Gastroesophageal sphincter (tissue), 3 donors: ENCODE measurements around the gene PDPN.

Experiments used
- POLR2AphosphoS5 ChIP-seq: sonication (generic); formaldehyde crosslinking; IDR thresholded peaks from one replicate; pipeline ENCODE4 v1.6.1; 2017; ENCODE audit warnings: antibody characterized with exemption
- TF ChIP-seq, protein P1 (sequence below), 4 experiments: fragments of 200-600 bp in 2 of 4; fragments of 450-650 bp in 2 of 4; sonication (generic) in 1 of 4; IDR thresholded peaks; one replicate each; pipeline ENCODE4 v1.5.1; 2017 to 2019; ENCODE audit warnings: antibody characterized with exemption in 4 of 4, mild to moderate bottlenecking in 2 of 4, moderate library complexity in 2 of 4

DNA sequence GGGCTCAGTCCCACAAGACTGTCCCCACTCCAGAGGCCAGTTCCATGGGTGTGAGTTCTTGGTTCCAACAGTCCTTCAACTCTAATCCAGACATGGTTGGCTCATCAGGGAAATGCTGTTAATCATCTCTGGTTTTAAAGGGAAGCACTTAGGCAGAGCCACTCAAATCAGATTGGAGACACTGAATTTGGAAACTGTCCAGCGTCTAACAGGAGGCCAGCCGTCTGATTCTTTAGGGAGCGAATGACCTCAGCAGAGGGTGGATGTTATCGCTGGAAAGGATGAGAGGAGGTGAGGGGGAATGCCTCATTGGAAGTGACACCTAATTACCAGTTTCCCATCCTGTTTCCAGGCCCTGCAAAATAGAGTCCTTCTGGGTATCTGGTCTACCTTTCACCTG is 47.1 kb upstream of the PDPN start:
- TF ChIP-seq, protein P1, sequence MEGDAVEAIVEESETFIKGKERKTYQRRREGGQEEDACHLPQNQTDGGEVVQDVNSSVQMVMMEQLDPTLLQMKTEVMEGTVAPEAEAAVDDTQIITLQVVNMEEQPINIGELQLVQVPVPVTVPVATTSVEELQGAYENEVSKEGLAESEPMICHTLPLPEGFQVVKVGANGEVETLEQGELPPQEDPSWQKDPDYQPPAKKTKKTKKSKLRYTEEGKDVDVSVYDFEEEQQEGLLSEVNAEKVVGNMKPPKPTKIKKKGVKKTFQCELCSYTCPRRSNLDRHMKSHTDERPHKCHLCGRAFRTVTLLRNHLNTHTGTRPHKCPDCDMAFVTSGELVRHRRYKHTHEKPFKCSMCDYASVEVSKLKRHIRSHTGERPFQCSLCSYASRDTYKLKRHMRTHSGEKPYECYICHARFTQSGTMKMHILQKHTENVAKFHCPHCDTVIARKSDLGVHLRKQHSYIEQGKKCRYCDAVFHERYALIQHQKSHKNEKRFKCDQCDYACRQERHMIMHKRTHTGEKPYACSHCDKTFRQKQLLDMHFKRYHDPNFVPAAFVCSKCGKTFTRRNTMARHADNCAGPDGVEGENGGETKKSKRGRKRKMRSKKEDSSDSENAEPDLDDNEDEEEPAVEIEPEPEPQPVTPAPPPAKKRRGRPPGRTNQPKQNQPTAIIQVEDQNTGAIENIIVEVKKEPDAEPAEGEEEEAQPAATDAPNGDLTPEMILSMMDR (IDR thresholded peaks at IDR 0.05), result no peak
- TF ChIP-seq POLR2AphosphoS5, result no peak
